Bronchial epithelial cell (primary cell): ENCODE results near the gene SDF2L1. TPM values are rescaled to one million over a fixed set of nuclear protein-coding genes. Genes with fewer than 3 reads are reported as not detected.
"Not testable (repeated sequence)": the region's sequence is repeated elsewhere in the genome, so short reads cannot be mapped to it uniquely, and the experiment has no call there.

Source experiments
- DNase-seq: peaks from one replicate; pipeline ENCODE4 v3.0.0-alpha.2; 2010; ENCODE audit warnings: low read depth
- FAIRE-seq: peaks from 2 replicates; lab custom pipeline; 2011; peaks lifted over from hg19 to GRCh38; lab: Jason Lieb, UNC
- H3K27me3 ChIP-seq: 2 replicates; pipeline ENCODE4 v1.5.1; 2011; ENCODE audit warnings: low read length; ENCODE audit not compliant: control insufficient read depth, insufficient read depth
- H3K36me3 ChIP-seq: 2 replicates; pipeline ENCODE4 v1.5.1; 2011; ENCODE audit warnings: low read length; ENCODE audit not compliant: control insufficient read depth, insufficient read depth
- H3K4me3 ChIP-seq: 2 replicates; pipeline ENCODE4 v1.5.1; 2011; ENCODE audit warnings: mild to moderate bottlenecking, low read depth, low read length, control low read depth
- CTCF ChIP-seq: IDR thresholded peaks from 2 replicates; pipeline ENCODE4 v1.5.1; 2011; ENCODE audit warnings: mild to moderate bottlenecking, moderate library complexity, low read length, control low read depth, inconsistent platforms; ENCODE audit not compliant: insufficient read depth, severe bottlenecking
- total RNA-seq: library from RNA; depleted of rRNA; stranded (reverse); fragments of >200 nt; gene quantifications from 2 replicates; pipeline ENCODE4 v1.2.1, GENCODE V29; 2014

The SDF2L1 gene
- total RNA-seq, result 33.0 and 67.9 TPM in 2 replicates

GRCh38 chr22:21641789-21642583, at the start of gene SDF2L1:
SDF2L1 (plus strand) TSS chr22:21642302; CDS start chr22:21642337, 35 bp downstream.
- FAIRE-seq (no peak), DNase-seq (peak; percentile 94)
- no peak for TF ChIP-seq CTCF
- peak within 1 kb of the TSS; percentile 80 for H3K4me3 ChIP-seq
- no peaks in the 10 kb centered on the region for H3K27me3 ChIP-seq
- H3K36me3 ChIP-seq, result peaks cover 3% of the 10 kb centered on the region

GRCh38 chr22:21592422-21592821, 49.7 kb upstream of the SDF2L1 start:
- no peaks in the 10 kb centered on the region for H3K27me3 ChIP-seq
- no peak overlapping the region for H3K4me3 ChIP-seq
- TF ChIP-seq CTCF, result no peak
- peaks cover 17% of the 10 kb centered on the region for H3K36me3 ChIP-seq
- no peak for DNase-seq
- FAIRE-seq, result no peak

- peak; percentile 49 for TF ChIP-seq CTCF
- FAIRE-seq, result no peak
- H3K4me3 ChIP-seq, result no peak overlapping the region
- DNase-seq, result no peak
- H3K36me3 ChIP-seq, result peaks cover 13% of the 10 kb centered on the region
- no peaks in the 10 kb centered on the region for H3K27me3 ChIP-seq
Measured at GRCh38 chr22:21593406-21594232, 48.5 kb upstream of the SDF2L1 start.

GRCh38 chr22:21594865-21595452, 47.1 kb upstream of the SDF2L1 start:
- no peak for FAIRE-seq

GRCh38 chr22:21596356-21597135, 45.6 kb upstream of the SDF2L1 start:
- not testable (repeated sequence) for FAIRE-seq, DNase-seq, H3K4me3 ChIP-seq, H3K27me3 ChIP-seq
- H3K36me3 ChIP-seq, result peaks cover 14% of the 10 kb centered on the region

More at GRCh38 chr22:21594865-21595452, 47.1 kb upstream of the SDF2L1 start:
- Histone ChIP-seq H3K27me3 (no peaks in the 10 kb centered on the region), H3K36me3 (peaks cover 14% of the 10 kb centered on the region), H3K4me3 (no peak overlapping the region)
- no peak for TF ChIP-seq CTCF
- no peak for DNase-seq
